ENCODE data around the gene SAP30BP. TPM values are rescaled to one million over a fixed set of nuclear protein-coding genes. Genes with fewer than 3 reads are reported as not detected.
A peak's percentile ranks its signal among the peaks of the same experiment; 100 is the strongest.

The SAP30BP gene
- polyA plus RNA-seq, 1 donor, result 70.7 TPM

GRCh38 chr17:75695141-75695829, 28.1 kb downstream of the SAP30BP start:
- peaks cover 43% of the 10 kb centered on the region for H3K4me1 ChIP-seq (ENCODE audit: control insufficient read depth, insufficient read depth, low read length)
- WGBS (ENCODE audit: insufficient coverage, low lambda C conversion rate), result no CpG with 5 or more reads among the region's 7 CpGs
- no peaks in the 10 kb centered on the region for H3K27me3 ChIP-seq (ENCODE audit: control insufficient read depth, insufficient read depth, low read length)
- H3K36me3 ChIP-seq (ENCODE audit: control insufficient read depth, insufficient read depth, low read length), result peaks cover 63% of the 10 kb centered on the region
- DNase-seq, result no peak
- H3K4me3 ChIP-seq (ENCODE audit: low read length), result no peak overlapping the region
- no peak overlapping the region for H3K27ac ChIP-seq (ENCODE audit: low read length)
- peaks cover 7% of the 10 kb centered on the region for H3K9me3 ChIP-seq (ENCODE audit: control insufficient read depth, low read depth, low read length)

GRCh38 chr17:75695830-75696271, 28.7 kb downstream of the SAP30BP start:
- peaks cover 48% of the 10 kb centered on the region for H3K4me1 ChIP-seq (ENCODE audit: control insufficient read depth, insufficient read depth, low read length)
- no peak overlapping the region for H3K4me3 ChIP-seq (ENCODE audit: low read length)
- no CpG with 5 or more reads among the region's 12 CpGs for WGBS (ENCODE audit: insufficient coverage, low lambda C conversion rate)
- DNase-seq, result no peak
- H3K9me3 ChIP-seq (ENCODE audit: control insufficient read depth, low read depth, low read length), result peaks cover 7% of the 10 kb centered on the region
- peaks cover 64% of the 10 kb centered on the region for H3K36me3 ChIP-seq (ENCODE audit: control insufficient read depth, insufficient read depth, low read length)
- H3K27me3 ChIP-seq (ENCODE audit: control insufficient read depth, insufficient read depth, low read length), result no peaks in the 10 kb centered on the region
- no peak overlapping the region for H3K27ac ChIP-seq (ENCODE audit: low read length)

- H3K9me3 ChIP-seq (ENCODE audit: control insufficient read depth, low read depth, low read length), result peaks cover 7% of the 10 kb centered on the region
- peak overlapping the region; percentile 99 for H3K27ac ChIP-seq (ENCODE audit: low read length)
- no peaks in the 10 kb centered on the region for H3K27me3 ChIP-seq (ENCODE audit: control insufficient read depth, insufficient read depth, low read length)
- no peak overlapping the region for H3K4me3 ChIP-seq (ENCODE audit: low read length)
- peak in 1 of 2 donors; percentile 82 for DNase-seq
- peaks cover 65% of the 10 kb centered on the region for H3K36me3 ChIP-seq (ENCODE audit: control insufficient read depth, insufficient read depth, low read length)
- WGBS (ENCODE audit: insufficient coverage, low lambda C conversion rate), result no CpG with 5 or more reads among the region's 10 CpGs
- peaks cover 54% of the 10 kb centered on the region for H3K4me1 ChIP-seq (ENCODE audit: control insufficient read depth, insufficient read depth, low read length)
Observed at GRCh38 chr17:75697651-75698291, 30.6 kb downstream of the SAP30BP start.

- DNase-seq, result peak in 1 of 2 donors; percentile 30
- peaks cover 54% of the 10 kb centered on the region for H3K4me1 ChIP-seq (ENCODE audit: control insufficient read depth, insufficient read depth, low read length)
- no peaks in the 10 kb centered on the region for H3K27me3 ChIP-seq (ENCODE audit: control insufficient read depth, insufficient read depth, low read length)
- no CpG with 5 or more reads among the region's 3 CpGs for WGBS (ENCODE audit: insufficient coverage, low lambda C conversion rate)
- peak overlapping the region; percentile 99 for H3K27ac ChIP-seq (ENCODE audit: low read length)
- peaks cover 7% of the 10 kb centered on the region for H3K9me3 ChIP-seq (ENCODE audit: control insufficient read depth, low read depth, low read length)
- no peak overlapping the region for H3K4me3 ChIP-seq (ENCODE audit: low read length)
- H3K36me3 ChIP-seq (ENCODE audit: control insufficient read depth, insufficient read depth, low read length), result peaks cover 66% of the 10 kb centered on the region
Observed at GRCh38 chr17:75698659-75699058, 31.5 kb downstream of the SAP30BP start.

GRCh38 chr17:75701288-75701687, 34.1 kb downstream of the SAP30BP start:
- no peak for DNase-seq
- Histone ChIP-seq H3K4me3 (ENCODE audit: low read length) (no peak overlapping the region), H3K27ac (ENCODE audit: low read length) (peak overlapping the region; percentile 99), H3K4me1 (ENCODE audit: control insufficient read depth, insufficient read depth, low read length) (peaks cover 48% of the 10 kb centered on the region), H3K9me3 (ENCODE audit: control insufficient read depth, low read depth, low read length) (peaks cover 7% of the 10 kb centered on the region), H3K27me3 (ENCODE audit: control insufficient read depth, insufficient read depth, low read length) (no peaks in the 10 kb centered on the region), H3K36me3 (ENCODE audit: control insufficient read depth, insufficient read depth, low read length) (peaks cover 71% of the 10 kb centered on the region)
- no CpG with 5 or more reads among the region's 10 CpGs for WGBS (ENCODE audit: insufficient coverage, low lambda C conversion rate)

GRCh38 chr17:75703191-75703590, 36.1 kb downstream of the SAP30BP start:
- Histone ChIP-seq H3K9me3 (ENCODE audit: control insufficient read depth, low read depth, low read length) (peaks cover 4% of the 10 kb centered on the region), H3K4me3 (ENCODE audit: low read length) (no peak overlapping the region), H3K27ac (ENCODE audit: low read length) (no peak overlapping the region), H3K27me3 (ENCODE audit: control insufficient read depth, insufficient read depth, low read length) (no peaks in the 10 kb centered on the region), H3K36me3 (ENCODE audit: control insufficient read depth, insufficient read depth, low read length) (peaks cover 89% of the 10 kb centered on the region), H3K4me1 (ENCODE audit: control insufficient read depth, insufficient read depth, low read length) (peaks cover 32% of the 10 kb centered on the region)
- WGBS (ENCODE audit: insufficient coverage, low lambda C conversion rate), result no CpG with 5 or more reads among the region's 12 CpGs
- DNase-seq, result no peak

- no peaks in the 10 kb centered on the region for H3K27me3 ChIP-seq (ENCODE audit: control insufficient read depth, insufficient read depth, low read length)
- no peak overlapping the region for H3K4me3 ChIP-seq (ENCODE audit: low read length)
- DNase-seq, result no peak
- peaks cover 28% of the 10 kb centered on the region for H3K4me1 ChIP-seq (ENCODE audit: control insufficient read depth, insufficient read depth, low read length)
- peaks cover 3% of the 10 kb centered on the region for H3K9me3 ChIP-seq (ENCODE audit: control insufficient read depth, low read depth, low read length)
- no peak overlapping the region for H3K27ac ChIP-seq (ENCODE audit: low read length)
- peaks cover 91% of the 10 kb centered on the region for H3K36me3 ChIP-seq (ENCODE audit: control insufficient read depth, insufficient read depth, low read length)
- WGBS (ENCODE audit: insufficient coverage, low lambda C conversion rate), result no CpG with 5 or more reads among the region's 9 CpGs
Observed at GRCh38 chr17:75703591-75703990, 36.5 kb downstream of the SAP30BP start.

- H3K9me3 ChIP-seq (ENCODE audit: control insufficient read depth, low read depth, low read length), result no peaks in the 10 kb centered on the region
- WGBS (ENCODE audit: insufficient coverage, low lambda C conversion rate), result no CpG with 5 or more reads among the region's 27 CpGs
- H3K27me3 ChIP-seq (ENCODE audit: control insufficient read depth, insufficient read depth, low read length), result no peaks in the 10 kb centered on the region
- DNase-seq, result no peak
- peaks cover 12% of the 10 kb centered on the region for H3K4me1 ChIP-seq (ENCODE audit: control insufficient read depth, insufficient read depth, low read length)
- no peak overlapping the region for H3K4me3 ChIP-seq (ENCODE audit: low read length)
- peaks cover 84% of the 10 kb centered on the region for H3K36me3 ChIP-seq (ENCODE audit: control insufficient read depth, insufficient read depth, low read length)
- H3K27ac ChIP-seq (ENCODE audit: low read length), result no peak overlapping the region
Observed at GRCh38 chr17:75704963-75705875, 38.1 kb downstream of the SAP30BP start.

- Histone ChIP-seq H3K27me3 (ENCODE audit: control insufficient read depth, insufficient read depth, low read length) (no peaks in the 10 kb centered on the region), H3K27ac (ENCODE audit: low read length) (no peak overlapping the region), H3K4me3 (ENCODE audit: low read length) (no peak overlapping the region), H3K9me3 (ENCODE audit: control insufficient read depth, low read depth, low read length) (no peaks in the 10 kb centered on the region), H3K4me1 (ENCODE audit: control insufficient read depth, insufficient read depth, low read length) (peaks cover 2% of the 10 kb centered on the region), H3K36me3 (ENCODE audit: control insufficient read depth, insufficient read depth, low read length) (peaks cover 75% of the 10 kb centered on the region)
- WGBS (ENCODE audit: insufficient coverage, low lambda C conversion rate), result no CpG with 5 or more reads among the region's 20 CpGs
- no peak for DNase-seq
Observed at GRCh38 chr17:75706042-75706728, 39.0 kb downstream of the SAP30BP start.
